Type B pancreatic cell (in vitro differentiated cells): ENCODE measurements around the gene ECEL1. TPM values are rescaled to one million over a fixed set of nuclear protein-coding genes. Genes with fewer than 3 reads are reported as not detected.

Source experiments
- DNase-seq: peaks from one replicate; pipeline ENCODE4 v3.0.0; 2021; ENCODE audit warnings: mixed read lengths; ENCODE audit not compliant: unreplicated experiment; ENCODE audit errors: extremely low spot score
- H3K27ac Mint-ChIP-seq: 2 replicates; pipeline ENCODE4 v1.8.0; 2021; ENCODE audit warnings: mild to moderate bottlenecking, mixed read lengths
- H3K27me3 Mint-ChIP-seq: 2 replicates; pipeline ENCODE4 v1.8.0; 2021; ENCODE audit warnings: mixed read lengths
- H3K36me3 Mint-ChIP-seq: 2 replicates; pipeline ENCODE4 v1.8.0; 2021; ENCODE audit warnings: mixed read lengths
- H3K4me1 Mint-ChIP-seq: one replicate; pipeline ENCODE4 v1.8.0; 2021; ENCODE audit warnings: mixed read lengths; ENCODE audit not compliant: unreplicated experiment
- H3K4me3 Mint-ChIP-seq: 2 replicates; pipeline ENCODE4 v1.8.0; 2021; ENCODE audit warnings: mild to moderate bottlenecking, mixed read lengths
- H3K9me3 Mint-ChIP-seq: 2 replicates; pipeline ENCODE4 v1.8.0; 2021; ENCODE audit warnings: mixed read lengths
- CTCF ChIP-seq: fragments of 200-600 bp; sonication (generic); conservative IDR thresholded peaks from 2 replicates; pipeline ENCODE4 v1.5.0; 2021; ENCODE audit warnings: antibody characterized with exemption, mild to moderate bottlenecking
- total RNA-seq: library from RNA; stranded (reverse); gene quantifications from 2 replicates; pipeline ENCODE4 v1.2.1, GENCODE V29; 2021; ENCODE audit warnings: low replicate concordance

Gene ECEL1
- total RNA-seq, 1 donor from 2014 or later = 7.8 TPM

- no peaks in the 10 kb centered on the region for H3K36me3 Mint-ChIP-seq
- H3K27me3 Mint-ChIP-seq = peaks cover 56% of the 10 kb centered on the region
- H3K27ac Mint-ChIP-seq = no peak overlapping the region
- H3K4me3 Mint-ChIP-seq = no peak overlapping the region
- no peaks in the 10 kb centered on the region for H3K4me1 Mint-ChIP-seq
- H3K9me3 Mint-ChIP-seq = no peaks in the 10 kb centered on the region
- no peak for TF ChIP-seq CTCF
- DNase-seq = no peak
Measured at GRCh38 chr2:232495292-232495691, 7.7 kb upstream of the ECEL1 start.

GRCh38 chr2:232494542-232494941 lies 6.9 kb upstream of the ECEL1 start:
- Mint-ChIP-seq H3K27ac (no peak overlapping the region), H3K36me3 (no peaks in the 10 kb centered on the region), H3K9me3 (no peaks in the 10 kb centered on the region), H3K4me3 (no peak overlapping the region), H3K4me1 (no peaks in the 10 kb centered on the region), H3K27me3 (peaks cover 59% of the 10 kb centered on the region)
- no peak for TF ChIP-seq CTCF
- no peak for DNase-seq

- H3K9me3 Mint-ChIP-seq = no peaks in the 10 kb centered on the region
- H3K27me3 Mint-ChIP-seq = peaks cover 62% of the 10 kb centered on the region
- no peak for DNase-seq
- H3K4me3 Mint-ChIP-seq = no peak overlapping the region
- no peak overlapping the region for H3K27ac Mint-ChIP-seq
- no peaks in the 10 kb centered on the region for H3K4me1 Mint-ChIP-seq
- no peaks in the 10 kb centered on the region for H3K36me3 Mint-ChIP-seq
- TF ChIP-seq CTCF = no peak
Measured at GRCh38 chr2:232493701-232494474, 6.3 kb upstream of the ECEL1 start.

GRCh38 chr2:232492963-232493700 lies 5.5 kb upstream of the ECEL1 start:
- Mint-ChIP-seq H3K27ac (no peak overlapping the region), H3K36me3 (no peaks in the 10 kb centered on the region), H3K4me3 (no peak overlapping the region), H3K4me1 (no peaks in the 10 kb centered on the region), H3K27me3 (peaks cover 64% of the 10 kb centered on the region), H3K9me3 (no peaks in the 10 kb centered on the region)
- no peak for DNase-seq
- TF ChIP-seq CTCF = no peak

- H3K27ac Mint-ChIP-seq = no peak overlapping the region
Measured at GRCh38 chr2:232492236-232492848, 4.7 kb upstream of the ECEL1 start.

More at GRCh38 chr2:232492236-232492848, 4.7 kb upstream of the ECEL1 start:
- no peak for DNase-seq
- H3K4me1 Mint-ChIP-seq = no peaks in the 10 kb centered on the region
- no peak overlapping the region for H3K4me3 Mint-ChIP-seq
- no peaks in the 10 kb centered on the region for H3K36me3 Mint-ChIP-seq
- no peak for TF ChIP-seq CTCF
- H3K9me3 Mint-ChIP-seq = no peaks in the 10 kb centered on the region
- peaks cover 67% of the 10 kb centered on the region for H3K27me3 Mint-ChIP-seq
